Ureter (tissue), 1 donor: ENCODE results near the gene RAB8A. TPM values are rescaled to one million over a fixed set of nuclear protein-coding genes. Genes with fewer than 3 reads are reported as not detected.
"Not testable (repeated sequence)": the region's sequence is repeated elsewhere in the genome, so short reads cannot be mapped to it uniquely, and the experiment has no call there.

Experiments
- DNase-seq: peaks from one replicate; pipeline ENCODE4 v3.0.0-alpha.2; 2020; ENCODE audit warnings: low spot score
- total RNA-seq: library from RNA; stranded (reverse); gene quantifications from one replicate; pipeline ENCODE4 v1.2.4, GENCODE V29; 2023
- donor health status: DM: yes; HTN: yes; CAD: no.

The RAB8A gene
- total RNA-seq, 1 donor from 2014 or later, result 70.8 TPM

DNA sequence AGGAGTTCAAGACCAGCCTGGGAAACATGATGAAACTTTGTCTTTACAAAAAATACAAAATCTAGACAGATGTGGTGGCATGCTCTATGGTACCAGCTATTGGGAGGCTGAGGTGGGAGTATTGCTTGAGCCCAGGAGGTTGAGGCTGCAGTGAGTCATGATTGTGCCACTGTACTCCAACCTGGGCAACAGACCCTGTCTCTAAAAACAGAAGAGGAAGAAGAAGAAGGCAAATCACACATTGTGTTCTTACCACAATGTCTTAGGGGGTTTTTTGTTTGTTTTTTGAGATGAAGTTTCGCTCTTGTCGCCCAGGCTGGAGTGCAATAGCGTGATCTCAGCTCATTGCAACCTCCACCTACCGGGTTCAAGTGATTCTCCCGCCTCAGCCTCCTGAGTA is 67.2 kb downstream of the RAB8A start:
- not testable (repeated sequence) for DNase-seq

DNA sequence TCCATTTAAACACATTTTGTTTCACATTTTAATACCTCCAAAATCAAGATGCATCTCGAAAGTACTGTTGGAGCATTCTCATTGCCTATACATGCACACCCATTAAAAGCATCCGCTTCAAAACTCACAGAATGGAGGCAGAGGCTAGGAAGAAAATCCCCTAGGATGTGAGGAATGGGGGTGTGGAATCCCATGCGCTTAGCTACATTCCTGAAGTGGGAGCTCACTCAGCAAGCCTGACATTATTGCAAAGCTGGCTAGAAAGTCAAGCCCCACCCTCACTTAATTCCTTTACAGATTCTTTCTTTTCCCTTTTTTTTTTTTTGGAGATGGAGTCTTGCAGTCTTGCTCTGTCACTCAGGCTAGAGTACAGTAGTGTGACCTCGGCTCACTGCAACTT is 68.9 kb downstream of the RAB8A start:
- no peak for DNase-seq

Other genes with a start within 250 kb of the RAB8A start
- 2.2 TPM for gene CYP4F2, start 213.8 kb upstream of the RAB8A start, total RNA-seq
- 9.3 TPM for gene CYP4F11, start 177.4 kb upstream of the RAB8A start, total RNA-seq
- not detected for gene OR10H4, start 162.9 kb upstream of the RAB8A start, total RNA-seq
- gene TPM4, start 35.4 kb upstream of the RAB8A start, total RNA-seq, result 422 TPM
- gene HSH2D, start 31.8 kb downstream of the RAB8A start, total RNA-seq, result 10.6 TPM
- not detected for gene CIB3, start 61.6 kb downstream of the RAB8A start, total RNA-seq
- 50.8 TPM for gene FAM32A, start 73.5 kb downstream of the RAB8A start, total RNA-seq
- gene AP1M1, start 86.0 kb downstream of the RAB8A start, total RNA-seq, result 56.6 TPM
- 56.1 TPM for gene KLF2, start 212.9 kb downstream of the RAB8A start, total RNA-seq